Activated CD8-positive, alpha-beta memory T cell treated with anti-CD3 and anti-CD28 coated beads, Interleukin-2, amount 50 U/mL, for 1 hour (primary cell): ENCODE measurements around the gene CNTNAP3B.
"Not testable (repeated sequence)": the region's sequence is repeated elsewhere in the genome, so short reads cannot be mapped to it uniquely, and the experiment has no call there.

Experiments
- DNase-seq: peaks from one replicate; pipeline ENCODE4 v3.0.0-alpha.2; 2020; ENCODE audit errors: extremely low read depth

Gene CNTNAP3B

DNA sequence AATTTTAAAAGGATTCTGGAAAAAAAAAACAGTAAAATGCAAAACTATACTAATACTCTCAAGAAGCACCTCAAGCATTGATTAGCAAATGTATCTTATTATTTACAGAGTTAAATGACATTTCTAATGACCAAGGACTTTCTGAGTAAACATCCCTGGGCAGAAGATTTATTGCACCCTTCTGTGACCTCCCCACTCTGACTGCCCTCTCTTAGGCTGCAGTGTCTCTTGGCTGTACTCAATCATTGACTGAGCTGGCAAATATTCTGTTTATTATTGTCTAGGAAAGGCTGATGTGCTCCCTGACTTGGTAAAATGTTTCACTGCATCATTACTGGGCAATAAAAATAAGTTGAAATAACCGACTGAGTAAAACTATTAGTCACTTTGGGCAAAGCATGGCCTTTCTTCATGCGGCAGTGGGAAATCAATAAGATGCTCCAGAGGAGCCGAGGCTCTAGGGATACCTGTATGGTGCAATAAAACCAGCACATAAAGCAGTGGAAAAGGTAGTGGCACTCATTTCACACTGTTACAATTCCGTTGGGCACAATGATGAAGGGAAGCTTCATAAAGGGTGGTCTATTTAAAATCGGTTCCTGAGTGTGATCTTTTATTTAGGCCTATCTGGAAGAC is 151.1 kb downstream of the CNTNAP3B start:
- not testable (repeated sequence) for DNase-seq

DNA sequence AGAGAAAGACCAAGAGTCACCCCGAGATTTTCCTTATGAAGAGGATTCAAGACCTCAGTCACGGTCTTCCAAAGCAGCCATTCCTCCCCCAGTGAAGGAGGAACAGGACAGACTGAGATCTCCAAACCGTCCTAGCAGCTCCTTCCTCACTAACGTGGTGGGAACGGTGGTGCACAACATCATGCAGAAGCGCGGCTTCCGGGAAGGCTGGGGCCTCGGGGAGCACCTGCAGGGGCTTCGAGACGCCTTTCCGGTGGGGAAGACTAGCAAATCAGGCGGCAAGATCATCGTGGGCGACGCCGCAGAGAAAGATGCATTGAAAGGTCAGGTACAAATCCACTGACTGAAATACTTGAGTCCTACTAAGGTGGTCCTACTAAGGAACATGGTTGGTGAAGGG is 154.3 kb downstream of the CNTNAP3B start:
- DNase-seq = not testable (repeated sequence)

DNA sequence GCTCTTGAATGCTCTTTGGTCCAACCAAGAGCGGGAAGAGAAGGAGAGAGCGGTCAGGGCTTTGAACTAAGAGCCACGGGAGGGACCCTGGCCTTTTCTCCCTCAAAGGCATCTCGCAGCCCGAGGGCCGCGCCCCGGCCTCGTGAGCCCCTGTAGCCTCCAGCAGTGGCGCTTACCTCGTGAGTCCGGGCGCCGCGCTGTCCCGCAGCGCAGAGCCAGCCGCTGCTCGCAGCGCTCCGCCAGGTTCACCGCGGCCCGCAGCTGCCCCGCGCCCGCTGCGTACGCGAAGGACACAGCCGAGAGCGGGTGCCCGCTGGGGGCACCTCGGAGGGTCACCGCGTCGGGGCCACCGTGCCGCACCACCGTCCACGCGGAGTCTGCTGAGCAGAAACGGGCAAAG is 176.2 kb downstream of the CNTNAP3B start:
- not testable (repeated sequence) for DNase-seq

DNA sequence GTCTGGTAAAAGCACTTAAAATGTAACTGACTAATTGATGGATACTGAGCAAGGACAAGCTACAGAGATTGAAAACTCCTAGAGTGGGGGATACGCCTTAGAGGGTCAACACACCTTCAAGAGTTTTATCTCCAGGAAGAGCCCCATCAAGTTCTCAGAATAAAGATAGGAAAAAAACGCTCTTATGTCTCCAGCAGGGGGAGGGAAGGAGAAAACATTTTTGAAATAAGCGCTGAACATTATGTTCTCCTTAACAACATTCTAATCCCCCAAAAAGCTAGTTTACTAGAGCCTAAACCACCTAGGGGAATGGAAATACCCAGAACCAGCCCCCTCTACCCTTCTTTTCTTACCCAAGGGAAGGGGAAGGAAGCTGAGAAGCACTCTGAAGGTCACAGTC is 187.5 kb downstream of the CNTNAP3B start:
- DNase-seq = not testable (repeated sequence)

DNA sequence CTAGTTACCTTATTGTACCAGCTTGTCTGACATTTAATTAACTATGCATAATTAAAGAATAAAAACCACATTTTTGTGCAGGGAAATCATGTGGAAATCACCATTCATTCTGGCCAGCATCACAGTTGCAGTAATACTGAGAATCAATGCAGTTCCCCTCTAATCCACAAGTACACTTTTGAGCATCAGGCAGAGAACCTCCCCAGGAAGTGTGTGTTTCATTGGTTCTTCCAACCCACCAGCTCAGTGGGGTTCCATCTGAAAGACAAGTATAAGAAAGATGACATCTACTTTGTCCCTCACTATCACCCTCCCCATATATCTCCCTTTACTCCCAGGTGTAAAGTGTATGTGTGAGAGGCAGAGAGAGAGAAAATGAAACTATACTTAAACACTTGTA is 191.1 kb downstream of the CNTNAP3B start:
- DNase-seq = not testable (repeated sequence)

DNA sequence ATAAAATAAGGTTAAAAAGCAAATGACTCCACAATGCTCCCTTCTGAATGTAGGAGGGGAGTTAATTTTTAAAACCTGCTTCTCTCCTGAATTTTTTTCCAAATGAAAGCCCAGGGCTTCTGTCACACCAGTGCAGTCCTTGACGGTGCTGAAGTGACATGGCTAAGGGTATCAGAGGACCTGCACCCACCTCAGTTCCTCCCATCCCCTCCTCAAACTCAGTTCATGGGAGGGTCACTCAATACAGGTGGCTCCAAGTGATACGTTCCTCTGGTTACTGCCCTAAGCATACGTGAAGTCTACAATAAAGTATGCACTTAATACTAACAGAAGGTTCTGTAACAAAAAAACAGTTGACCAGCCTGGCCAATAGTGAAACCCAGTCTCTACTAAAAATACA is 193.5 kb downstream of the CNTNAP3B start:
- DNase-seq = not testable (repeated sequence)

DNA sequence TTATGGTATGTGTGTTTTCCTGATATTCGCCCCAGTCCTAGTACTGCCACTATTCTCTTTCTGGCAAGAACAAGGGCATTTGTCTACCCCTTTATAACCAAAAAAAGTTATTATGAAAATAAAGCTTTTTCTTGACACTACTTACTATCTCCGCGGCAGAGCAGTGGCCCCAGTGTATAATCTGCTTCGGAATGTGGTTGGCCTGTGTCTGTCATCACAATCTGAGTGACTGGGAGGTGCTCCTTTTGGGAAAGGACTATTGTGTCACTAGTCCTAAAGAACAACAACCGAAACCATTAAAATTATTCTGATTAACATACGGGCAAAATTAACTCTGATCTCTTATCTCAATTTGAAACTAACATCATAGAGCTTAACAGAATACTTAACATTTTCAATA is 200.1 kb downstream of the CNTNAP3B start:
- DNase-seq = not testable (repeated sequence)

DNA sequence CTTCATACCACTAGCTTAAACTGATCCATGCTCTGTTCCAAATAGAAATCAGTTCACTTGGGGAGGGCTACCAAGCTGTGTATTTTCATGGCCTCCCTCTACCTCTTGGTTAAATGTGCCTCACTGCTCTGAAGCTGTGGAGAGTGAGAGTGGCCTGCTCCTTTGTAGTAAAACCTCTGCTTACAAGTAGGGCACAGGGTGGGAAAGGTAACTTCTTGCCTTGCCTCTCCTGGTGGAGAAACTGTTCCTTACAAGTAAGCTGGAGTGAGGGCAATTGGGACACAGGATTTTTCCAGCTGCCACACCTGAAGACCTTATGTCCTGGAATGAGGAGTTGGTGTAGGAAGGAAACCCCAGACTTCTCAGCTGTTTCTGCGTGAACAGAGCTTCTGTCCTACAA is 211.9 kb downstream of the CNTNAP3B start:
- DNase-seq = not testable (repeated sequence)

DNA sequence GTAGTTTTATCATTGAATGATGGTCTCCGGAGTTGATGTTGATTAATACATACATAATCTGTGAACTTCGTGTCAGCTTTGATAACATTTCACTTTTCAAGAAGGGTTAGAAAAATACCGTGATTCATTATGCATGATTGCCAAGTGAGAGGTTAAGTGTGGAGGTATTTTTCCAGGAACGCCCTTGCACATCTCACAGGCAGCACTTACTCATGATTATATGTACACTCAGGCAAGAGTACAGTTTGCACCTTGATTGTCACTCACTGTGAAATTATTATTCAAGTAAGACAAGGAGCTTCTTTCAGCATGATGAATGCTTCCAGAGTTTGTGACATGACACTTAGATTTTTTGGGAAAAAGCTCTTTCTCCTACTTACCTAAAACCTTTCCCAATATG is 223.7 kb downstream of the CNTNAP3B start:
- not testable (repeated sequence) for DNase-seq

DNA sequence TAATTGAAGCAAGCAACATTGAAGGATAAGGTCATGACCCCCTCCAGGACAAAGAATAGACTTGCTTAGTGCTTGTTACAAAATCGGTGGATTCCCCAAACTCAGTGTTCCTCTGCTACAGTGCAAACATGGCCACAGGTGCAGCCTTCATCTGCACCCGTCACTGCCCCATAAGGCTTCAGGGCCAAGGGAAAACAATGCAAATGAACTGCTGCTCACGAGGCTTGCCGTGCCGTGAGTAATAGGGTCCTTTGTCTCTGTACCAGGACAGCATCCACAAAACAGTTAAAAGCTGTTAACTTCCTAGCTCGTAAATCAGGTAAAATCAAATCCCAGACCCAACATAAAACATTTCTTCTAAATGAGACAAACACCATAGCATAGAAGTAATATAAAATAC is 226.5 kb downstream of the CNTNAP3B start:
- DNase-seq = not testable (repeated sequence)

DNA sequence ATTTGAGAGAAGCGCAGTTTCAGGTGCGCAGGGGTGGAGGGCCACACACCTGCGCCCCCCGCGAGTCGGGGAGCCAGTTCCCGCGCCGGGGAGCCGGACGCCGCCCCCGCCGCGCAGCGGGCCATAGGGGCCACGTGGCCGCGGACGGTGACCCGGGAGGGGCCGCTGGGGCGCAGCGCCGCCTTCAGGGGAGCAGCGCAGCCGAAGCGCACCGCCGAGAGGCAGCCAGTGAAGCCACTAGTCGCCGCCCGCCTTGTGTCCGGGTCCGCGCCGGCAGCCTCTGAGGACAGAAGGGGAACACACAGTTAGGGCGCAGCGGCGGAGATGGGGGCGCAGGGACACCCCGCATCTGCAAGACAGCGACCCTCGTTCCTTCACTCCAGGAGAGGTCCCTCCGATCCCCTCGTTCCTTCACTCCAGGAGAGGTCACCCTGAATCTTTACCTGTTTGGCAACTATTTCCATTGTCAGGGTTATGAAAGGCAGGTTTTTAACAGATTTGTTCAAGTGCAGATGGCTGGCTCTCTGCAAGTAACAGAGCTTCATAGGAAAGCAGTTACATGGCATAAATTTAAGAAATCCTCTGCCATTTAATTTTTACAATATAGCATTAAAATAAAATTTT is 230.4 kb downstream of the CNTNAP3B start:
- not testable (repeated sequence) for DNase-seq

DNA sequence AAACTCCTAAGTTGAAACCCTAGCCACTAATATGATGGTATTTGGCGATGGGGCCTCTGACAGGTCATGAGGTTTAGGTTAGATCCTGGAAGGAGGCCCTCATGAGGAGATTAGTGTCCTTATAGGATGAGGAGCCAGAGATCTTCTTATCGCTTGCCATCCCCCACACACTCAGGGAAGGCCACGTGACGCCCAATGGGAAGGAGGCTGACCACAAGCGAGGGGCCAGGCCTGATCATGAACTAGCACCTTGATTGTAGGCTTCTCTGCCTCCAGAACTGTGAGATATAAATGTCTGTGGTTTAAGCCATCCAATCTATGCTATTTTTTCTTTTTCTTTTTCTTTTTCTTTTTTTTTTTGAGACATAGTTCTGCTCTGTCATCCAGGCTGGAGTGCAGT is 254.7 kb downstream of the CNTNAP3B start:
- DNase-seq = not testable (repeated sequence)

DNA sequence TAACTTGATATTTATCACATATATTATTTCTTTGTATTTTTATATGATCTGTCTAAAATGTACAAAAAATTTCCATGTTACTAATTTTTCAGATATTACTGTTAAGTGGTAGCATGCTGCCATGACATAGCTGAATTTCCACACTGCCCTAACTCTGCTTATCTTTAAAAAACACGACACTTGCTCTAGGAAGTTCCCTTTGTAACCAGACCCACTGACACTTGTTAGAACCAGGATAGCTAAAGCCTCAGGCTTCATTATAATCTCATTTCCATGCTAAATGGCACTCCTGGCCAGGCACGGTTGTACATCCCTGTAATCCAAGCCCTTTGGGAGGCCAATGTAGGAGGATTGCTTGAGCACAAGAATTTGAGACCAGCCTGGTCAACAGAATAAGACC is 273.8 kb downstream of the CNTNAP3B start:
- not testable (repeated sequence) for DNase-seq

DNA sequence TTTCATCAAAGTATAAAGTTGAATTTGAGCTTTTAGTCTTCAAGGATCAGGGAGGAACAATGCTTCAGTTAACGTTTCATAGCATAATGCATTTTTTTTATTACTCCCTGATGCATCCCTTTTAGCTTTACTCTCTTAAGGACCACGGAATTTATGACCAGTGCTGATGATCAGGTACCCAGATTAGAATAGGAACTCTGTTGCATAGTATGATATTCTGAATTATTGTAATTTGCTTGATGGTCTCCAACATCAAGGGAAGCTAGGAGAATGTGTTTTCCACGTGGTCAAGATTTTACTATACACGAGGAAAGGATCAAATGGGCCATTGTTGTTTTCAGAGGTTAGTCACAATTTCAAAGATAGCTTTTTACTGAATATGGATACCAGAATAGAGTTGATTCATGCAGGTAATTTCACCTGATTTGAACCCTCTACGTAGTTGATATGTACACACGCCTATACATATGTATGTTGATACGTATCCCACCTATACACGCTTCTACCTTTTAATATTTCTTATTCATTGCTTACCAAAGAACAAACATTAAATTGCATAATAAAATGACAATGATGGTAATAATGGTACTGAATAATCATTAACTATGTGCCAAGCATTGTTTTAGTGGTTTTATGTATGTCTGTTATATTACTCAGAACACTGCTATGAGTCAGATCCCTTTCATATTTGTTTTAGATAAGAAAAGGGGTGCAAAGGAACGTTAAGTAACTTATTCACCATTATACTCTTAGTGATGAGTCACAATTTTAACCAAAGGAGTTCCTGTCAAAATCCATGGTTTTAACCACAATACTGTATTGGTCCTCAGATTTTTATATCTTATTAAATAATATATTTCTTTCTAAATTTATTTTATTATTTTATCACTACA is 277.1 kb downstream of the CNTNAP3B start:
- DNase-seq = not testable (repeated sequence)

DNA sequence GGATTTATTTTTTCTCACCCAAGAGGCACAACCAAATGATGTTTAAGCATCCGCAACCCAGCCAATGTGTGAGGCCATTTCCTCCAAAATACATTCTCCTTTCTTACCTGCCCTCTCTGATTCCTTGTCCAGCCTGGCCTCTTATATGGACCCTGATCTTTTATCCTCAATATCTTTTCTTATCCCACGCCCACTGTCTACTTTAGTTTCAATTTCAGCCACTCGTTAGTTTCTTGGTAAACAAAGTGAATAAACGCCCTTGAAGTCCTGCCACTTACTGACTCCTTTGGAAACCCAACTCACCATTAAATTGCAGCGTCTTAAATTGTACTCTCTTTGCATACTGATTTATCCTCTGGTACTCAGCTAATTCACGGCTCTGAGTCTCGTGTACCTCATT is 281.4 kb downstream of the CNTNAP3B start:
- not testable (repeated sequence) for DNase-seq
